Large intestine (tissue), 3 donors: ENCODE data around the gene KRTAP12-4. TPM values are rescaled to one million over a fixed set of nuclear protein-coding genes. Genes with fewer than 3 reads are reported as not detected.

Experiments
- DNase-seq, 2 donors: peaks; one replicate each; pipeline versions ENCODE4 v3.0.0 to v3.0.0-alpha.2; 2013
- H3K27ac ChIP-seq: one replicate; pipeline ENCODE4 v1.5.1; 2013; ENCODE audit warnings: low read length
- H3K27me3 ChIP-seq: 2 replicates; pipeline ENCODE4 v1.6.1; 2013; ENCODE audit warnings: low read length; ENCODE audit not compliant: control insufficient read depth, insufficient read depth
- H3K36me3 ChIP-seq: 2 replicates; pipeline ENCODE4 v1.6.1; 2013; ENCODE audit warnings: low read length; ENCODE audit not compliant: control insufficient read depth, insufficient read depth
- H3K4me1 ChIP-seq: one replicate; pipeline ENCODE4 v1.6.1; 2013; ENCODE audit warnings: low read length; ENCODE audit not compliant: control insufficient read depth, insufficient read depth
- H3K4me3 ChIP-seq: one replicate; pipeline ENCODE4 v1.5.1; 2013; ENCODE audit warnings: low read length
- H3K9me3 ChIP-seq: one replicate; pipeline ENCODE4 v1.6.1; 2013; ENCODE audit warnings: mild to moderate bottlenecking, low read depth, low read length, moderate library complexity; ENCODE audit not compliant: control insufficient read depth
- WGBS: methylation state at CpG from one replicate; pipeline ENCODE4 v1.1.5; 2013; ENCODE audit warnings: low lambda C conversion rate; ENCODE audit not compliant: insufficient coverage; 5-methylcytosine and 5-hydroxymethylcytosine counted together
- polyA plus RNA-seq: library from polyadenylated mRNA; unstranded; fragments of 120-200 nt; gene quantifications from one replicate; pipeline ENCODE4 v1.2.1, GENCODE V29; 2013

Gene KRTAP12-4
- polyA plus RNA-seq, 1 donor: not detected

DNA sequence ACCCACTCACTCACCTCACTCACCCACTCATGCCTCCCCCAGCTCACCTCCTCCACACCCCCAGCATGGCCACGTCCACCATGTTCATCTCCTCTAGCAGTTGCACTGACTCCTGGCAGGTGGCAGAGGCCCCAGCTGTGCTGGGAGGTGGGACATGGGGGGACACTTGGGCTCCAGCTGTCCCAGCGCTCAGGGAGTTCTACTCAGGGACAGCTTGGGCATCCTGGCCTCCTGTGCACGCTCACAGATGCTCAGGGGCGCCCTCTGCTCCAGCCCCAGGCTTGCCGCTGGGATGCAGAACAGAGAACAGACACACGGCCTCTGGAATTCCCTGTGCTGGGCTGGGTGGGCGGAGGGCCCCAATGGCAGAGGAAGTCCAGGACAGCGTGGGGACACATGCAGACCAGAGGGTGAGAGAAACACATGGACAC lies 37.4 kb downstream of the KRTAP12-4 start:
- no peaks in the 10 kb centered on the region for H3K36me3 ChIP-seq
- no peak for DNase-seq
- no CpG with 5 or more reads among the region's 8 CpGs for WGBS
- H3K9me3 ChIP-seq: peaks cover 5% of the 10 kb centered on the region
- H3K27me3 ChIP-seq: no peaks in the 10 kb centered on the region
- H3K4me3 ChIP-seq: no peak overlapping the region
- H3K4me1 ChIP-seq: no peaks in the 10 kb centered on the region
- no peak overlapping the region for H3K27ac ChIP-seq

DNA sequence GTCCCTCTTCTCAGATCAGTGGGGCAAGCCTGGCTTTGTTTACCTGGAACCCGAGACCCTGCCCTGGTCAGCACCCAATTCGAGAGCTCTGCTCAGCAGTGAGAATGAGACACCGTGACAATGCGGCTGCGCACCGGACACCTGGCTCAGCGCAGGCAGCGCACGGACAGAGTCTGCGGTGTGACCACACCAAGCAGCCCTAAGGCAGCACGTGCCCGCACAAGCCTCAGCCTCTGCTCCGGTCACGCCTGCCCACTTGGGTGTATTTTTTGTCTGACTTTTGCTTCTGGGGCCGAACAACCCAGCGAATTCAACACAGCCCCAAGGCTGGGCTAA lies 37.9 kb downstream of the KRTAP12-4 start:
- H3K4me3 ChIP-seq: no peak overlapping the region
- WGBS: no CpG with 5 or more reads among the region's 16 CpGs
- H3K27ac ChIP-seq: no peak overlapping the region
- no peak for DNase-seq
- H3K27me3 ChIP-seq: no peaks in the 10 kb centered on the region
- H3K9me3 ChIP-seq: peaks cover 8% of the 10 kb centered on the region
- no peaks in the 10 kb centered on the region for H3K36me3 ChIP-seq
- no peaks in the 10 kb centered on the region for H3K4me1 ChIP-seq

GRCh38 chr21:44615911-44616590 lies 38.4 kb downstream of the KRTAP12-4 start:
- no peak overlapping the region for H3K4me3 ChIP-seq
- WGBS: no CpG with 5 or more reads among the region's 17 CpGs
- H3K27ac ChIP-seq: no peak overlapping the region
- H3K36me3 ChIP-seq: no peaks in the 10 kb centered on the region
- DNase-seq: no peak
- H3K27me3 ChIP-seq: no peaks in the 10 kb centered on the region
- H3K9me3 ChIP-seq: peaks cover 8% of the 10 kb centered on the region
- no peaks in the 10 kb centered on the region for H3K4me1 ChIP-seq

- no peak for DNase-seq
- no peak overlapping the region for H3K4me3 ChIP-seq
- no peak overlapping the region for H3K27ac ChIP-seq
- WGBS: 80% methylated on average over 1 of the region's 8 CpGs
- no peaks in the 10 kb centered on the region for H3K4me1 ChIP-seq
- no peaks in the 10 kb centered on the region for H3K27me3 ChIP-seq
- H3K9me3 ChIP-seq: peaks cover 8% of the 10 kb centered on the region
- no peaks in the 10 kb centered on the region for H3K36me3 ChIP-seq
Observed at GRCh38 chr21:44615466-44615865, 39.0 kb downstream of the KRTAP12-4 start.

DNA sequence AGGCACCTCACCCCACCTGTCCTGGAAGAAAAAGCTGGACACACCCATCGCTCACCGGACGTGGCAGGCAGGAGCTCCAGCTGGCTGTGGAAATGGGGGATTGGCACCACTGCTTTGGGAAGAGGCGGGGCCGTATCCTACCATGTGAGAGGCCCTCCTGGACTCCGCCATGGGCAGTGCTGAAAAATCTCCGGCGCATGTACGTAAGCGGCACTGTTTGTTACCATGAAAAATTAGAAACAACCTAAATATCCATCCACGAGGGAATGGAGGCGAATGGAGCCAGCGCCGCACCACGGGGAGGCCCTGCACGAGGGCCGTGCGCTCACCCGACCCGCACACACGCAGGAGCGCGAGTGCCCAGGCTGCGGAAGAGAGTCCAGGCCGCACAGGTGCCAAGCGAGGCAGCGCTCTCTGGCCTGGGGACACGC lies 39.5 kb downstream of the KRTAP12-4 start:
- H3K9me3 ChIP-seq: peaks cover 8% of the 10 kb centered on the region
- H3K4me1 ChIP-seq: no peaks in the 10 kb centered on the region
- no peak overlapping the region for H3K27ac ChIP-seq
- H3K36me3 ChIP-seq: no peaks in the 10 kb centered on the region
- no peaks in the 10 kb centered on the region for H3K27me3 ChIP-seq
- no peak for DNase-seq
- no CpG with 5 or more reads among the region's 28 CpGs for WGBS
- no peak overlapping the region for H3K4me3 ChIP-seq

GRCh38 chr21:44614161-44614631 lies 40.3 kb downstream of the KRTAP12-4 start:
- Histone ChIP-seq H3K4me3 (no peak overlapping the region), H3K27me3 (no peaks in the 10 kb centered on the region), H3K4me1 (no peaks in the 10 kb centered on the region), H3K36me3 (no peaks in the 10 kb centered on the region), H3K27ac (no peak overlapping the region), H3K9me3 (peaks cover 8% of the 10 kb centered on the region)
- WGBS: no CpG with 5 or more reads among the region's 20 CpGs
- no peak for DNase-seq

DNA sequence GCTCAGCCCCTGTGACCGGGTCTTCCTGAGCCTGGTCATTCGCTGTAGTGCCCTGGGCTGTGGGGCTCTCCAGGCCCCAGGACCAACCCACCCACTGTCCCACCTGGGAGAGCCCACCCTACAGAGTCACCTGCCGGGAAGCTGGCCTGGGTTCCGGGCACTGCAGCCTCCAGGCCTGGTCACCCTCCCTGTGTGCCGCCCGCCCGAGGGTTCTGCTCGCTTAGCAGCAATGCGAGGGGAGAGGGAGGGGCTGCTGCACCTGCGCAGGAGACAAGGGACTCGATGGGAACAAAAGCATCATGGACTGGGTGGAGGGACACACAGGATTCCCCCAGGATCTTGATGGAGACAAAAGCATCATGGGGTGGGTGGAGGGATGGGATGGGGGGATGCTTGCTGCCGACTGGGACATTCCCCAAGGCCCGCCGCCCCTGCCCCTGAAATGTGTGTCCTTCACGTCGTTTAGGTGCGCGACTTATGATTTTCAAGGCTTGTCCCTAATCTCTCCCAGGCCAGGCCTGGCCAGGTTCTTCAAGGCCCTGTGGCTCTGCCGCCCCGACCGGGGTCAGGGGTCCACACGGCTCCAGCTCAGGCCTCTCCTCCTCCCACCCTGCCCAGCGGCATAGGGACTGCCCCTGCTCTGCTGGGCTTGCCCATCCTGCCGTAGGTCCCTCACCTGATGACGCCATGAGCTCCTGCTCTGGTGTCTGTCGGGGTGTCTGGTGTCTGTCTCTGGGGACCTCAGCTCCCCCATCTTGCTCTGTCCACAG lies 40.9 kb downstream of the KRTAP12-4 start:
- H3K27ac ChIP-seq: no peak overlapping the region
- no peak overlapping the region for H3K4me3 ChIP-seq
- peaks cover 8% of the 10 kb centered on the region for H3K9me3 ChIP-seq
- H3K36me3 ChIP-seq: no peaks in the 10 kb centered on the region
- DNase-seq: no peak
- H3K27me3 ChIP-seq: no peaks in the 10 kb centered on the region
- H3K4me1 ChIP-seq: no peaks in the 10 kb centered on the region
- no CpG with 5 or more reads among the region's 26 CpGs for WGBS

GRCh38 chr21:44612669-44613229 lies 41.7 kb downstream of the KRTAP12-4 start:
- no peak overlapping the region for H3K4me3 ChIP-seq
- H3K4me1 ChIP-seq: no peaks in the 10 kb centered on the region
- WGBS: no CpG with 5 or more reads among the region's 13 CpGs
- DNase-seq: no peak
- H3K36me3 ChIP-seq: no peaks in the 10 kb centered on the region
- no peaks in the 10 kb centered on the region for H3K27me3 ChIP-seq
- H3K27ac ChIP-seq: no peak overlapping the region
- peaks cover 8% of the 10 kb centered on the region for H3K9me3 ChIP-seq

- H3K27me3 ChIP-seq: no peaks in the 10 kb centered on the region
- no peaks in the 10 kb centered on the region for H3K4me1 ChIP-seq
- peaks cover 8% of the 10 kb centered on the region for H3K9me3 ChIP-seq
- no peak for DNase-seq
- H3K27ac ChIP-seq: no peak within 1 kb of the TSS
- whole genome bisulfite sequencing: no CpG with 5 or more reads among the region's 8 CpGs
- no peak within 1 kb of the TSS for H3K4me3 ChIP-seq
- no peaks in the 10 kb centered on the region for H3K36me3 ChIP-seq
Observed at GRCh38 chr21:44612029-44612486, 42.4 kb downstream of the KRTAP12-4 start, which contains the start of gene KRTAP10-8. KRTAP10-8 (plus strand) TSS chr21:44612079; CDS start chr21:44612101, 22 bp downstream.

- no peak overlapping the region for H3K27ac ChIP-seq
Observed at GRCh38 chr21:44611551-44611950, 42.9 kb downstream of the KRTAP12-4 start.

More at GRCh38 chr21:44611551-44611950, 42.9 kb downstream of the KRTAP12-4 start:
- Histone ChIP-seq H3K36me3 (no peaks in the 10 kb centered on the region), H3K27me3 (no peaks in the 10 kb centered on the region), H3K4me1 (no peaks in the 10 kb centered on the region), H3K9me3 (peaks cover 6% of the 10 kb centered on the region), H3K4me3 (no peak overlapping the region)
- DNase-seq: no peak
- WGBS: no CpG with 5 or more reads among the region's 4 CpGs
